Measurements from ENCODE around the gene IGFBP2. TPM values are rescaled to one million over a fixed set of nuclear protein-coding genes. Genes with fewer than 3 reads are reported as not detected.

The IGFBP2 gene
- total and polyA plus RNA-seq, 2 of the 13 experiments (the other 11 are each of a cell fraction or from before 2014, with no cell fraction given) = 2.0 to 5.8 TPM

- TF ChIP-seq GATAD1 (CRISPR knock-in tag; IDR thresholded peaks at IDR 0.05) (no peak), NCOR1 (IDR thresholded peaks at IDR 0.05; ENCODE audit: borderline replicate concordance, low read length) (peak; percentile 72), HNRNPLL (IDR thresholded peaks at IDR 0.05; ENCODE audit: low read depth, low read length, poor library complexity, severe bottlenecking) (no peak), HNF4A (CRISPR knock-in tag; IDR thresholded peaks at IDR 0.05) (peak; percentile 56), KLF11 (CRISPR knock-in tag; IDR thresholded peaks at IDR 0.05) (no peak)
Observed at GRCh38 chr2:216653931-216654365, 20.7 kb downstream of the IGFBP2 start (continued).

GRCh38 chr2:216654528-216655052 is 21.4 kb downstream of the IGFBP2 start:
- TF ChIP-seq MAFK (conservative IDR thresholded peaks at IDR 0.05 in 1 of 2, IDR thresholded peaks at IDR 0.05 in 1 of 2; ENCODE audit: low read length in 2 of 2) (peak in 1 of 2 experiments; percentile 35; a peak in 2 of 4 replicates), RARA (CRISPR knock-in tag; IDR thresholded peaks at IDR 0.05) (peak; percentile 29; the same call in 1 of the 2 replicates), AGO1 (IDR thresholded peaks at IDR 0.05; ENCODE audit: low read depth, low read length, poor library complexity, severe bottlenecking) (no peak), HNF4A (CRISPR knock-in tag; IDR thresholded peaks at IDR 0.05) (0 out of 2 replicates have a peak, but pooled peaks have one; percentile 7)
- Histone ChIP-seq H4K20me1 (ENCODE audit: insufficient read depth, low read length) (no peaks in the 10 kb centered on the region), H3K4me2 (ENCODE audit: low read depth, low read length) (no peak overlapping the region), H3K36me3 (replicated peaks in 1 of 2; ENCODE audit: control insufficient read depth in 1 of 2, insufficient read depth in 2 of 2, low read length in 2 of 2) (no peaks in the 10 kb centered on the region), H2AFZ (ENCODE audit: low read length) (no peak overlapping the region), H3K4me1 (ENCODE audit: insufficient read depth, low read length) (peaks cover 78% of the 10 kb centered on the region), H3K9ac (ENCODE audit: insufficient read depth, low read depth, low read length) (no peak overlapping the region), H3K9me3 (ENCODE audit: low read length) (no peaks in the 10 kb centered on the region), H3K27me3 (ENCODE audit: control insufficient read depth in 1 of 2, insufficient read depth in 2 of 2, low read length in 2 of 2) (peaks cover 0 to 19% of the 10 kb centered on the region in 2 experiments; a peak in 3 of 5 replicates), H3K27ac (ENCODE audit: extremely low read length, insufficient read depth, low read length) (no peak overlapping the region), H3K79me2 (ENCODE audit: insufficient read depth, low read length) (no peaks in the 10 kb centered on the region), H3K4me3 (replicated peaks in 1 of 3; ENCODE audit: insufficient read depth in 1 of 3, low read depth in 2 of 3, low read length in 3 of 3) (no peak overlapping the region)
- POLR2A ChIA-PET = interaction anchor here (1.1 kb wide), 1 partner anchor 156 kb away, joined by 6 read pairs; the partner anchor contains the start of gene RPL37A
- DNase-seq (ENCODE audit: low spot score) (no peak), ATAC-seq (no peak), FAIRE-seq (no peak)
- CTCF ChIA-PET (ENCODE audit: low intra/inter-chr PET ratio, low total read pairs) = interaction anchor here (0.9 kb wide), 1 partner anchor 12 kb away, joined by 3 read pairs; no protein-coding TSS in a partner anchor
- BruUV-seq (replicated peaks) = no TSS peak
- intact Hi-C loops (cut with micrococcal nuclease; ENCODE audit: unreplicated experiment) = loop anchor here (5.0 kb wide), 1 partner anchor 82 kb away; no protein-coding TSS in a partner anchor
- in situ Hi-C loops (cut with HindIII; ENCODE audit: extremely low pct_ligation_motif_present, low pct_unique_long_range_greater_than_20kb) = no loop called here
- WGBS (ENCODE audit: low lambda C conversion rate) = 35% methylated on average over 2 of the region's 2 CpGs
